NCI-H510A (cell line): ENCODE results near the gene TEKT5.
A peak's percentile ranks its signal among the peaks of the same experiment; 100 is the strongest.

ENCODE experiments used
- DNase-seq: peaks from one replicate; lab custom pipeline; 2025; lab: John Stamatoyannopoulos, UW

Gene TEKT5

GRCh38 chr16:10609402-10609774, 85.3 kb downstream of the TEKT5 start:
- DNase-seq: no peak

DNA sequence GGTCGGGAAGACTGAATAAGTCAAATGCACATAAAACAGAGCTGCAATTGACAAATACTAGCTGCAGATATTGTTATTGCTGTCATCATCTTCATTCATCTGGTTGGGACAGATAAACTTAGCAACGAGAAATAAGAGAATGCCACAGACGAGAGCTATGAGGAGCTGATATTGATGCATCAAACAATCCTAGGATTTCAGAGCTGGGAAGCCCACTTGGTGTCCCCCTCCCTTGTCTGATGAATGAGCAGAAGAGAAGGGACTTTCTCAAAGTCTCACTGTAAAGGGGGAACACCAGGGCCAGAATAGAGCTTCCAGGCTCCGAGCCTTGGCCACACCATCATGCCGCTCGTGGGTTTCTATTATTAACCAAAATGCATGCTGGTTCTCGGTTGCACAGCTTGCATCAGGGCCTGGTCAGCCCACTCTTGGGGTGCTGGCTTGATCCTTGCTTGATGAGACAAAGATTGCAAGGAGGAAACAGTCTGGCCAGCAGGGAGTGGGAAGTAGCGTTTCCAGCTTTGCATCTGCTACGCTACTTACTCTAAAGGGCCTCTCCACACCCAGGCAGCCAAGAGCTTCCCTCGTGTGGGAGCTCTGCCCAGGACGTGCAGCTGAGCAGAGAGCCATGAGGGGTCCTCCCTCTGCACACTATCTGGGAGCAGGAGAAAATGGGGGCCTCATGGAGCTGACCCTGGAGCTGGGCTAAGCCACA, 85.9 kb downstream of the TEKT5 start:
- no peak for DNase-seq

DNA sequence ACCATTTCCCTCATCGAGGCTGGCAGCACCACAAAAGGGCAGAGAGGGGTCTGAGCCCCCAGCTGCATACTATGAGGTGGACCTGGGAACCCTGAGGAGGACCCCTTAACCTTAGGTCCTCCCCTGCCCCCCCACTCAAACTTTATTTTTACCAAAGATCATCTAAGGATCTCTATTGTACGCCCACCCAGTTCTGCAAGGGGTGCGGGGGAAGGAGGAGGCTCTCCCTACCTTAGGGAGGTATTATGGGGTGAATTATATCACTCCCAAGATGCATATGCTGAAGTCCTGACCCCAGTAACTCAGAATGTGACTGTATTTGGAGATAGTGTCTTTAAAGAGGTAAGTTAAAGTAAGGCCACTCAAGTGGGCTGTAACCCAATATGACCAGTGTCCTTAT, 87.6 kb downstream of the TEKT5 start:
- no peak for DNase-seq

DNA sequence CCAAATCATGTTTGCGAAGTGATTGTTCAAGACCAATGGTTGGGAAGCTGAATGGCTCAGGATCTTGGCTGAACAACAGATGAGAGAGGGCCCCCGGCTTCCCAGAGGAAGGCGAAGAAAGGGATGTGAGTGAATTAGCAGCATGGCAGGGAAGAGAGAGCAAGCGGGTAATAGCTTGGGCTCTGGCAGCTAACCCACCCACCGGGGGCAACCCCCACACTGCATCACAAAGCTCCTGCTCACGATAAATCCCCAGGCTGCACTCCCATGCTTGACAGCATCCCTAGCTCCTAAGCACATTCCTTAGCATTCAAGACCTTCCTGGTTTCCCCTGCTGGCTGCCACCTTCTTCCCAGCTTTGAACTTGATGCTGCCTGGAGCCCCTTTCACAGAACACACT, 88.1 kb downstream of the TEKT5 start:
- DNase-seq: no peak

DNA sequence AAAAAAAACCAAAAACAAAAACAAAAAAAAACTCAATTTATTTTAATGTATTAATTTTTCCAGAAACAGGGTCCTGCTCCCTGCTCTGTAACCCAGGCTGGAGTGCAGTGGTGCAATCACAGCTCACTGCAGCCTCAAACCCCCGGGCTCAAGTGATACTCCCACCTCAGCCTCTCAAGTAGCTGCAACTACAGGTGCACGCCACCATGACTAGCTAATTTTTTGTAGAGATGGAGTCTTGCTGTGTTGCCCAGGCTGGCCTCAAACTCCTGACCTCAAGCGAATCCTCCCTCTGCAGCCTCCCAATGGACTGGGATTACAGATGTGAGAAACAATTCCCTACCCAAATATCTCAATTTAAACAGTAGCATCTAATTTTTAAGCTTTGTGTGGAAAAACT, 89.1 kb downstream of the TEKT5 start:
- DNase-seq: no peak

- DNase-seq: no peak
Observed at GRCh38 chr16:10601444-10602408, 93.0 kb downstream of the TEKT5 start.

GRCh38 chr16:10600782-10601443, 93.8 kb downstream of the TEKT5 start:
- DNase-seq: no peak

DNA sequence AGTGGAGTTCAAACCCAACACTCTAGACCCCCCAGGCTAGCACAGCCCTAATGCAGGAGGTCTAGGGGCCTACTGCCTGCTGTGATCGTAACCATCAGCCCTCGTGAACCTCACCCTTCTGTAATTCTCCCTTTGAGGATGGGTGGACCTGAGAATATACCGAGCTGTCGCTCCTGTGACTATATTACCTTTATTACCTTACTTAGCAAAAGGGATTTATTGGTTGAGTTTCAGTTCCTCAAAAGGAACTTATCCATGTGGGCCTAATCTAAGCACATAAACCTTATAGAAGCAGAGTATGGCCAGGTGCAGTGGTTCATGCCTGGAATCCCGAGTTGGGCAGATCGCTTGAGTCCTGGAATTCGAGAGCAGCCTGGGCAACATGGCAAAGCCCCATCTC, 95.1 kb downstream of the TEKT5 start:
- no peak for DNase-seq

DNA sequence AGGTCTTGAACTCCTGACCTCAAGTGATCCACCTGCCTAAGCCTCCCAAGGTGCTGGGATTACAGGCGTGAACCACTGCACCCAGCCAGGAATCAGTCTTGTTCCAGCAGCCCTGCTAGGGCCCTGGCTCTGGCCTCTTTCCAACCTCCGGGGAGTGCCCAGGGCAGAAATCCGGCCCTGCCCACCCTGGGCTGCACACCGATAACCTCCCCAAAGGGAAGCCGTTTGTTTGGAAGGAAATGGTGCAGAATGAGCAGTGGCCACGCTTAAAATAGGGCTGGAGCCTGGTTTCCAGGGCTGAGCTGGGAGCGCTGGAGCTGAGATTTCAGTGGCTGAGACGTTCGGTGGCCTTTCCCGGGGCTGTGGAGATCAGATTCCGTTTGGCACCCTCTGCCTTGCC, 96.6 kb downstream of the TEKT5 start:
- DNase-seq: no peak

DNA sequence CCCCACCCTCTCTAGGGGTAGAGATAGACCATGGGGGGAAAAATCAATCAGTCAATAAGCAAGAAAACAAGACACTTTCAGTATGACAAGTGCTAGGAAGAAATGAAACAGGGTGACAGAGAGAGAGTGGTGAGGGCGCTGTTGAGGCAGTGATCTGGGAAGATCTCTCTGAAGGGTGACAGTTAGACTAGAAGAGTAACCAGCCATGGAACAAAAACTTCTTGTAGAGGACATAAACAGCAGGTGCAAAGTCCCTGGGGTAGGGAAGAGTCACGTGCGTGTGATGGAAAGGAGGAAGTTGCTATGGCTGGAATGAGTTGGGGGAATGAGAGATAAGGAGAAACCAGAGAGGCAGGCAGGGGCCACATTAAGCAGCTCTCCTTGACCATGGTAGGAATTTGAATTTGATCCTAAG, 97.5 kb downstream of the TEKT5 start:
- DNase-seq: no peak

GRCh38 chr16:10594312-10594950, 100.3 kb downstream of the TEKT5 start:
- peak; percentile 99 for DNase-seq

DNA sequence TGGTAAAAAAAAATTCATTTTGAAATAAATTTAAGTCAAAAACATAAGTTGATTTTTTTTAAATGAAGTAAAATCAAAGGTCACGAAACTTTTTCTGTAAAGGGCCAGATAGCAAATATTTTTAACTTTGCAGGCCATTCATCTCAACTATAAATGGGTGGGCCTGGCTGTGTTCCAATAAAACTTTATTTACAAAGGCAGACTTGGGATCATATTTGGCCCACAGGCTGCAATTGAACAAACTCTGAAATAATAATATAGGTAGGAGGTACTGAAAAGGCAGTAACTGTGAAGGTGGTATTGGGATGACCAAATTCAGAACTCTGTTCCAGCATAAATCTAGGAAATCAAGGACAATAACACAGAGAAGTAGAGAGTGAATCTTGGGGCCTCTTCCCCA, 102.1 kb downstream of the TEKT5 start:
- no peak for DNase-seq

DNA sequence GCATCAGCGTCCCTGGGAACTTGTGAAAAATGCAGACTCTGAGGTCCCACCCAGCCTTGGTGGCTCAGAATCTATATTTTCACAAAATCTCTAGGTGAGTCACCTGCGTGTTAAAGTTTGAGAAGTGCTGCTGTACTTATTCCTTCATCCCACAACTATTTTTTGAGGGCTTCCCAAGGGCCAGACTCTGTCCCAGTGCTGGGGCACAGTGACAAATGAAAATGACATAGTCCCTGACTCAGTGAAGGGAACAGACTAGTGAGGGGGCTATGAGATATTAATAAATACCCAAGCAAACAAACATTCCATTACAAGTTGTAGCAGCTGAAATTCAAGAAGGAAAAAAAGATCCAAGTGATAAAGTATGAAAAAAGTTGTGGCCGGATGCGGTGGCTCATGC, 104.4 kb downstream of the TEKT5 start:
- DNase-seq: no peak

DNA sequence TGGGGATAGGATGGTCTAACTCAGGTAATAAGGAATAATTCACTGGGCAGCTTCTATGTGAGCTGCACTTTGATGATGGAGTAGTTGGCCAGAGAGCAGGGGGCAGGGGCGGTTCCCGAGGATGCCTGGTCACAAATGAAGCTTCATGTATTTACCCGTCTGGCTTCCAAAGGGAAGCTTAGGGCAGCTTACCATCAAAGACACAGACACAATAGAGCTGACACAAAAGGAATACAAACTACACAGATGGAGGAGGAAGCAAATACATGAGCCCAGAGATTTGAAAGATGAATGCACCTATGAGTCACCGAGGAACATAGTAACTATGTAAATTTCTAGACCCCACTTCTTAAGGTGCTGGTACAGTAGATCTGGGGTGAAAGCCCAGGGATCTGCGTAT, 105.6 kb downstream of the TEKT5 start:
- no peak for DNase-seq

- DNase-seq: no peak
Observed at GRCh38 chr16:10587622-10588021, 107.1 kb downstream of the TEKT5 start.

- no peak for DNase-seq
Observed at GRCh38 chr16:10584981-10585438, 109.7 kb downstream of the TEKT5 start.

DNA sequence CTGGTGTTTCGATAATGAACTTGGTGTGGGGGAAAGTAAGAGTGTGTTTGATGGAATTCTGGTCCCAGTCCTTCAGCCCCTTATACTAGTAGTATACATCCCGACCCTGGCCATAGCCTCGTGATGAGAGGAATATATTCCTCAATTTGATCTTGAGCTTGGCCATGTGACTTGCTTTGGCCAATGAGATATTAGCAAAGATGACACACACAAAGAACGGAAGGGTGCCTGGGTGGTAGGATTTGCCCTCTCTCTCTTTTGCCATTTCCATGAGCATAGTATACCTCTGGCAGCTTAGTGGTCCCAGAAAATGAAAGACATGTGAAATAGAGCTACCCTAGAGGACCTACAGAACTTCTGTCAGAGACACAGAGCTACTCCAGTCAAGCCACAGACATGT, 111.5 kb downstream of the TEKT5 start:
- DNase-seq: no peak

DNA sequence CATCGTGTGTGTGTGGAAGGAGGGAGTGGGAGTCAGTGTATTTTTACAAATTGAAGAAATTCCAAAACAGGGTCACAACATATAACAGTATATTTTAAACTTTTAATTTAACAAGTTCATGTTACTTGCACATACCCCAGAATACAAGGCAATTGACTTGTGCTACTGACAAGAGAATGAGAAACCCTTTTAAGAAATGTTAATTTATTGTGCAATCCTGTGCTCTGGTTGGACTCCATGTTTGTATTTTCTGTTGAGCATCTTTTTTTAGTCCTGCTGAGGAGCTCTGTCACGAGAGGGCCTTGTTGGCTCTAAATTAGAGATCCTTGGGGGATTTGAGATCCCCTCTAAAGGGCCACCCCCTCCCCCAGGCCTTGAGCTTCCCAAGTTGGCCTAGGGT, 113.2 kb downstream of the TEKT5 start:
- DNase-seq: no peak

- no peak for DNase-seq
Observed at GRCh38 chr16:10580883-10581247, 113.9 kb downstream of the TEKT5 start.

DNA sequence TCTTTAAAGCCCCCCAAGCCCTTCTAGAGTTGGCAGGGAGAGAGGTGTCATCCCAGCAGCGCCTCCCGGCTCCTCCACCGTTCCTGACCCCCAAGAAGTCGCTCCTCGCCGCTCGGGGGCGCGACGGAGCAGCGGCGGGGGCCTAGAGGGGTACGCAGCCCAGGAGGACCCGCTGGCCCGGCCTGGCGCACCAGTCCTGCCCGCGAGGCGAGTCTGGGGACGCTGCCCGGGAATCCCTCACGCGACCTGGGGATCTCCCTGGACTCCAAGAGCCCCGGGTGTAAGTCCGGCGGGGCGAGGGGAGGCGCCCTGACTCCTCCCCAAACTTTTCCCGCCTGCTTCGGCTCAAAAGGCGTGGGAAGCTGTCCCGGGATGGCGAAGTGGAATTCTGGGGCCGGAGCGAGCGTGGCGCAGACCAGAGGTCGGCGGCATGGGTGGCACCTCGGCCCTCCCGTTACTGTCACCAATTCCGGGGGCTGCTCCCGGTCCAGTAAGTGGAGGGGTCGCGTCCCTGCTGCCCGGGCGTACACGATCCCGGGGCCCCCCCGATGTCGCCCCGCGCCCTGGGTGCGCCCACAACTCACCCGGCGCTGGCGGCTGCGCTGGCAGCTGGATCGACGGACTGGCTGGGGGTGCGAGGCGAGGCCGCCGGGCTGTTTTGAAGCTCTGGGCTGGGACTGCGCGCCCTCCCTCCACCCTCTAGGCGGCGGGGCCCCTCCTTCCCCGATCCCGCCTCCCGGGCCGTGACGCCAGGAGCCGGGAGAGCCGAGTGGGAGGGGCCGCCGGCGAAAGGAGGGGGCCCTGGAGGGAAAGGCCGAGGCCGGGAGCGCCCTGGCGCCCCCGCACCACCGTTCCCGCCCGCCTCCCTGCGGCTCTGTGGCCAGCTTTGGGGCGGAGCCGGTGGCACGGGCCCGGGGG, 114.5 kb downstream of the TEKT5 start, which contains the start of gene EMP2:
Gene EMP2 (minus strand): TSS at position 634 of the 918 bp plus-strand sequence. CDS start 32,981 bp downstream, outside the sequence.
- DNase-seq: peak; percentile 58

GRCh38 chr16:10579575-10579964, 115.2 kb downstream of the TEKT5 start:
- DNase-seq: no peak
